ENCODE data around the gene TIMM50.
"Not testable (repeated sequence)": the region's sequence is repeated elsewhere in the genome, so short reads cannot be mapped to it uniquely, and the experiment has no call there.

The TIMM50 gene

DNA sequence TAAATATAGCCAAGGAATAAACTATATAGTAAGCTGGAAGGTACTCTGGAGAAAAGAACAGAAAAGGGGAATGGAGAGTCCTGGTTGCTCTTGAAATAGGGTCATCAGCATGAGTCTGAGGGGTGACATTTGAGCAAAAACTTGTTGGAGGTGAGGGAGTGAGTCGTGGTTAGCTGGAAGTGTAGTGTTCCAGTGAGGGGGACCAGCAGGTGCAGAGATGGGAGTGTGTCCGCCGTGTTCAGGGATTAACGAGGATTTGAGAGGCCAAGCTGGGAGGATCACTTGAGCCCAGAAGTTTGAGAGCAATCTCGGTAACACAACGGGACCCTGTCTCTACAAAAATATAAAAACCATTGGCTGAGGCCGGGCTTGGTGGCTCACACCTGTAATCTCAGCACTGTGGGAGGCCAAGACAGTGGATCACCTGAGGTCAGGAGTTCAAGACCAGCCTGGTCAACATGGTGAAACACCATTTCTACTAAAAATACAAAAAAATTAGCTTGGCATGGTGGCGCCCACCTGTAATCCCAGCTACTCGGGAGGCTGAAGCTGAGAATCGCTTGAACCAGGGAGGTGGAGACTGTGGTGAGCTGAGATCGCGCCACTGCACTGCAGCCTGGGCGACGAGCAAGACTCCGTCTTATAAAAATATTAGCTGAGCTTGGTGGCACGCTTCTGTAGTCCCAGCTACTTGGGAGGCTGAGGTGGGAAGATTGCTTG lies 34.1 kb upstream of the TIMM50 start:
- Histone ChIP-seq H3F3A (ENCODE audit: insufficient read depth) (peaks cover 11% of the 10 kb centered on the region; the same call in 1 of the 2 replicates), H3K27ac (ENCODE audit: low read depth, low read length) (peak overlapping the region; percentile 77), H3K9me2 (replicated peaks; ENCODE audit: insufficient read depth, low read length) (no peaks in the 10 kb centered on the region), H2AFZ (ENCODE audit: low read depth, low read length, severe bottlenecking) (no peak overlapping the region), H3K27me3 (ENCODE audit: low read length) (no peaks in the 10 kb centered on the region), H3K9ac (ENCODE audit: low read length) (peak overlapping the region; percentile 100), H3K4me2 (ENCODE audit: low read depth, low read length, poor library complexity, severe bottlenecking) (peak overlapping the region; percentile 97), H3K79me2 (ENCODE audit: insufficient read depth, low read length) (peaks cover 68% of the 10 kb centered on the region), H3K4me3 (ENCODE audit: insufficient read depth, low read length, poor library complexity, severe bottlenecking) (peak overlapping the region; percentile 99), H4K20me1 (ENCODE audit: low read depth, low read length) (no peaks in the 10 kb centered on the region; the same call in 1 of the 2 replicates), H3K9me3 (ENCODE audit: insufficient read depth, low read length) (no peaks in the 10 kb centered on the region), H3K36me3 (ENCODE audit: low read length) (no peaks in the 10 kb centered on the region)
- TF ChIP-seq, protein P1, sequence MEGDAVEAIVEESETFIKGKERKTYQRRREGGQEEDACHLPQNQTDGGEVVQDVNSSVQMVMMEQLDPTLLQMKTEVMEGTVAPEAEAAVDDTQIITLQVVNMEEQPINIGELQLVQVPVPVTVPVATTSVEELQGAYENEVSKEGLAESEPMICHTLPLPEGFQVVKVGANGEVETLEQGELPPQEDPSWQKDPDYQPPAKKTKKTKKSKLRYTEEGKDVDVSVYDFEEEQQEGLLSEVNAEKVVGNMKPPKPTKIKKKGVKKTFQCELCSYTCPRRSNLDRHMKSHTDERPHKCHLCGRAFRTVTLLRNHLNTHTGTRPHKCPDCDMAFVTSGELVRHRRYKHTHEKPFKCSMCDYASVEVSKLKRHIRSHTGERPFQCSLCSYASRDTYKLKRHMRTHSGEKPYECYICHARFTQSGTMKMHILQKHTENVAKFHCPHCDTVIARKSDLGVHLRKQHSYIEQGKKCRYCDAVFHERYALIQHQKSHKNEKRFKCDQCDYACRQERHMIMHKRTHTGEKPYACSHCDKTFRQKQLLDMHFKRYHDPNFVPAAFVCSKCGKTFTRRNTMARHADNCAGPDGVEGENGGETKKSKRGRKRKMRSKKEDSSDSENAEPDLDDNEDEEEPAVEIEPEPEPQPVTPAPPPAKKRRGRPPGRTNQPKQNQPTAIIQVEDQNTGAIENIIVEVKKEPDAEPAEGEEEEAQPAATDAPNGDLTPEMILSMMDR (IDR thresholded peaks at IDR 0.05; ENCODE audit: insufficient read depth, low read length, poor library complexity, severe bottlenecking), result no peak
- TF ChIP-seq EZH2phosphoT487 (conservative IDR thresholded peaks at IDR 0.05; ENCODE audit: low read length), result no peak

DNA sequence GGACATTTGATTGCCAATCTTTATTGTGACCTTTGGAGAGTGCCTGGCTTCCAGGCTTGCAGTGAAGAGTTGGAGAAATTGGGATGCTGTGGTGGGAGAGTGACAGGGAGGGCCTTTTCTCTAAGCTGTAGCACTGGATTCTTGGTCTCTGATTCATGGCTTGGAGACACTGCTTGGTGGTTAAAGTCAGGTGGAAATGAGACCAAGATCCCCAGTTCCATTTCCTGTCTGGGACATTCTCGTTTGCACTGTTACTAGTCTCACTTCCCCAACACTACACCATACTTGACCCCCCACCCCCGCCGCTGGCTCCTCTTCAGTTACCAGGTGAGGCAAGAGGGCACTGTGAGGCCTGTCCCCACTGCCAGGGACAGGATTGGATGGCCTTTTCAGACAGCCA lies 32.4 kb upstream of the TIMM50 start:
- no peaks in the 10 kb centered on the region for H3K27me3 ChIP-seq (ENCODE audit: low read length)
- H3K9me3 ChIP-seq (ENCODE audit: insufficient read depth, low read length), result no peaks in the 10 kb centered on the region
- no peak overlapping the region for H2AFZ ChIP-seq (ENCODE audit: low read depth, low read length, severe bottlenecking)
- peaks cover 85% of the 10 kb centered on the region for H3K79me2 ChIP-seq (ENCODE audit: insufficient read depth, low read length)
- no peaks in the 10 kb centered on the region for H3K36me3 ChIP-seq (ENCODE audit: low read length)
- peak overlapping the region; percentile 97 for H3K4me2 ChIP-seq (ENCODE audit: low read depth, low read length, poor library complexity, severe bottlenecking)
- TF ChIP-seq, protein P1 (IDR thresholded peaks at IDR 0.05; ENCODE audit: insufficient read depth, low read length, poor library complexity, severe bottlenecking), result no peak
- TF ChIP-seq EZH2phosphoT487 (conservative IDR thresholded peaks at IDR 0.05; ENCODE audit: low read length), result no peak
- no peaks in the 10 kb centered on the region; the same call in 1 of the 2 replicates for H4K20me1 ChIP-seq (ENCODE audit: low read depth, low read length)
- H3K27ac ChIP-seq (ENCODE audit: low read depth, low read length), result peak overlapping the region; percentile 77
- H3K9me2 ChIP-seq (replicated peaks; ENCODE audit: insufficient read depth, low read length), result no peaks in the 10 kb centered on the region
- peak overlapping the region; percentile 100 for H3K9ac ChIP-seq (ENCODE audit: low read length)
- peaks cover 7% of the 10 kb centered on the region; the same call in 1 of the 2 replicates for H3F3A ChIP-seq (ENCODE audit: insufficient read depth)
- peak overlapping the region; percentile 38 for H3K4me3 ChIP-seq (ENCODE audit: insufficient read depth, low read length, poor library complexity, severe bottlenecking)

DNA sequence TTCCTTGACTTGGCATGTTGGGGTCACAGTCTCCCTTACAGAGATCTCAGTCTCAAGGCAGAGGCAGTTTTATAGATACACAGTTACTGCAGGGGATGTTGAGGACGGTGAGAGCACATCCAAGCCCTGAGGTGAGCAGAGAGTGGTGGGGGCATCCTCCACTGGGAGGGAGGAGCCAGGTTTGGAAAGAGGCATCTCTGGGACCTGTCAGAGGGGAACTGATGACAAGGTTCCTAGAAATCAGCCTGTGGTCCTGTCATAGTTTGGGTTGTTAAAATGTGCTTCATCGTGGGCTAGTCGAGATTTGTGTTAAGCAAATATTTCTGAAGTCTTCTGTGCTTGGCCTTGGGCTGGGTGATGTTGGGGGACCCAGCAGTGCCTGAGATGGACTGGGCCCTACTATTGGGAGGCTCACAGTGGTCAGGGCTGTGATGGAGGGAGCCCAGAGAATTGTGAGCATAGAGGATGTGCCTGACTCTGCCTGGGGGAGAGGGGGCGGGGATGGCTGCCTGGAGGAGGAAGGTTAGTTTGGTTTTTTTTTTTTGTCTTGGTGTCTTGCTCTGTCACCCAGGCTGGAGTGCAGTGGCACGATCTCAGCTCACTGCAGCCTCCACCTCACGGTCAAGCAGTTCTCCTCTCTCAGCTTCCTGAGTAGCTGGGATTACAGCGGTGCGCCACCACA lies 31.4 kb upstream of the TIMM50 start:
- H3K9me2 ChIP-seq (replicated peaks; ENCODE audit: insufficient read depth, low read length), result no peaks in the 10 kb centered on the region
- no peaks in the 10 kb centered on the region for H3K27me3 ChIP-seq (ENCODE audit: low read length)
- TF ChIP-seq, protein P1 (IDR thresholded peaks at IDR 0.05; ENCODE audit: insufficient read depth, low read length, poor library complexity, severe bottlenecking), result no peak
- no peak for TF ChIP-seq EZH2phosphoT487 (conservative IDR thresholded peaks at IDR 0.05; ENCODE audit: low read length)
- H4K20me1 ChIP-seq (ENCODE audit: low read depth, low read length), result no peaks in the 10 kb centered on the region; the same call in 1 of the 2 replicates
- H3K4me3 ChIP-seq (ENCODE audit: insufficient read depth, low read length, poor library complexity, severe bottlenecking), result no peak overlapping the region
- peaks cover 7% of the 10 kb centered on the region; the same call in 1 of the 2 replicates for H3F3A ChIP-seq (ENCODE audit: insufficient read depth)
- H3K9me3 ChIP-seq (ENCODE audit: insufficient read depth, low read length), result no peaks in the 10 kb centered on the region
- peaks cover 95% of the 10 kb centered on the region for H3K79me2 ChIP-seq (ENCODE audit: insufficient read depth, low read length)
- H3K36me3 ChIP-seq (ENCODE audit: low read length), result no peaks in the 10 kb centered on the region
- peak overlapping the region; percentile 97 for H3K4me2 ChIP-seq (ENCODE audit: low read depth, low read length, poor library complexity, severe bottlenecking)
- H3K27ac ChIP-seq (ENCODE audit: low read depth, low read length), result peak overlapping the region; percentile 77
- H2AFZ ChIP-seq (ENCODE audit: low read depth, low read length, severe bottlenecking), result no peak overlapping the region
- peak overlapping the region; percentile 100 for H3K9ac ChIP-seq (ENCODE audit: low read length)

DNA sequence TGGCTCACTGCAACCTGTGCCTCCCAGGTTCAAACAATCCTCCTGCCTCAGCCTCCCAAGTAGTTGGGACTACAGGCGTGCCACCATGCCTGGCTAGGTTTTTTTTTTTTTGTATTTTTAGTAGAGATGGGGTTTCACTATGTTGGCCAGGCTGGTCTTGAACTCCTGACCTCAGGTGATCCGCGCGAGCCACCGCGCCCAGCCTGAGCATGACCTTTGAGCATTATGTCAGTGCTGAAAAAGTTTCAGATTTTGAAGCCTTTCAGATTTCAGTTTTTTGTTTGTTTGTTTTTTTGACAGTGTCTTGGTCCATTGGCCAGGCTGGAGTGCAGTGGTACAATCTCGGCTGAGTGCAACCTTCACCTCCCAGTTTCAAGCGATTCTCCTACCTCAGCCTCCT lies 29.4 kb upstream of the TIMM50 start:
- not testable (repeated sequence) for H3K9ac ChIP-seq (ENCODE audit: low read length); H3K36me3 ChIP-seq (ENCODE audit: low read length); H3K4me2 ChIP-seq (ENCODE audit: low read depth, low read length, poor library complexity, severe bottlenecking); H3K4me3 ChIP-seq (ENCODE audit: insufficient read depth, low read length, poor library complexity, severe bottlenecking); H3K27me3 ChIP-seq (ENCODE audit: low read length); H2AFZ ChIP-seq (ENCODE audit: low read depth, low read length, severe bottlenecking); H3F3A ChIP-seq (ENCODE audit: insufficient read depth); H4K20me1 ChIP-seq (ENCODE audit: low read depth, low read length); H3K9me2 ChIP-seq (replicated peaks; ENCODE audit: insufficient read depth, low read length); H3K27ac ChIP-seq (ENCODE audit: low read depth, low read length); H3K9me3 ChIP-seq (ENCODE audit: insufficient read depth, low read length)
- H3K79me2 ChIP-seq (ENCODE audit: insufficient read depth, low read length), result peaks cover 91% of the 10 kb centered on the region

All from SU-DHL-6 (cell line).